Hepatocyte (in vitro differentiated cells): Measurements from ENCODE around the gene CFB. TPM values are rescaled to one million over a fixed set of nuclear protein-coding genes. Genes with fewer than 3 reads are reported as not detected.
"Not testable (repeated sequence)": the region's sequence is repeated elsewhere in the genome, so short reads cannot be mapped to it uniquely, and the experiment has no call there.

ENCODE experiments used
- DNase-seq: peaks from one replicate; pipeline ENCODE4 v3.0.0-alpha.2; 2016; ENCODE audit warnings: low spot score
- H2AFZ ChIP-seq: fragments of 200-600 bp; sonication (generic); 2 replicates; pipeline ENCODE4 v1.6.0; 2016; ENCODE audit warnings: antibody characterized with exemption, mild to moderate bottlenecking
- H3K27ac ChIP-seq: fragments of 200-600 bp; sonication (generic); 2 replicates; pipeline ENCODE4 v1.5.1; 2016; ENCODE audit warnings: mild to moderate bottlenecking
- H3K27me3 ChIP-seq: fragments of 200-600 bp; sonication (generic); 2 replicates; pipeline ENCODE4 v1.6.1; 2016
- H3K36me3 ChIP-seq: fragments of 200-600 bp; sonication (generic); replicated peaks from 2 replicates; pipeline ENCODE4 v1.5.1; 2016; ENCODE audit warnings: low read depth; ENCODE audit not compliant: insufficient read depth
- H3K4me1 ChIP-seq: fragments of 200-600 bp; sonication (generic); 2 replicates; pipeline ENCODE4 v1.5.1; 2016; ENCODE audit warnings: mild to moderate bottlenecking, moderate library complexity; ENCODE audit not compliant: insufficient read depth
- H3K4me2 ChIP-seq: fragments of 200-600 bp; sonication (generic); 2 replicates; pipeline ENCODE4 v1.6.0; 2016
- H3K4me3 ChIP-seq: fragments of 200-600 bp; sonication (generic); 2 replicates; pipeline ENCODE4 v1.5.1; 2016; ENCODE audit warnings: mild to moderate bottlenecking
- H3K79me2 ChIP-seq: fragments of 200-600 bp; sonication (generic); 2 replicates; pipeline ENCODE4 v1.6.0; 2017; ENCODE audit warnings: mild to moderate bottlenecking
- H3K9me2 ChIP-seq: fragments of 200-600 bp; sonication (generic); replicated peaks from 2 replicates; pipeline ENCODE4 v1.6.0; 2017; ENCODE audit warnings: mild to moderate bottlenecking; ENCODE audit not compliant: insufficient read depth
- H3K9me3 ChIP-seq: fragments of 200-600 bp; sonication (generic); 2 replicates; pipeline ENCODE4 v1.5.1; 2016; ENCODE audit warnings: low read depth, mild to moderate bottlenecking
- H4K20me1 ChIP-seq: fragments of 200-600 bp; sonication (generic); 2 replicates; pipeline ENCODE4 v1.6.0; 2016; ENCODE audit warnings: mild to moderate bottlenecking; ENCODE audit not compliant: insufficient read depth, poor library complexity, severe bottlenecking
- CTCF ChIP-seq: fragments of 200-600 bp; sonication (generic); IDR thresholded peaks from 2 replicates; pipeline ENCODE4 v1.5.1; 2016; ENCODE audit warnings: antibody characterized with exemption, mild to moderate bottlenecking; ENCODE audit not compliant: poor library complexity
- EZH2 ChIP-seq: fragments of 200-600 bp; sonication (generic); IDR thresholded peaks from 2 replicates; pipeline ENCODE4 v1.6.1; 2016; ENCODE audit warnings: antibody characterized with exemption, mild to moderate bottlenecking, borderline replicate concordance
- EZH2phosphoT487 ChIP-seq: fragments of 200-600 bp; sonication (generic); IDR thresholded peaks from one replicate; pipeline ENCODE4 v1.6.1; 2018; ENCODE audit warnings: antibody characterized with exemption, mild to moderate bottlenecking, low read depth, moderate library complexity; ENCODE audit not compliant: unreplicated experiment, severe bottlenecking
- WGBS: methylation state at CpG from one replicate; pipeline ENCODE4 v1.1.6; 2016; ENCODE audit warnings: low lambda C conversion rate; ENCODE audit errors: missing lambda C conversion rate; 5-methylcytosine and 5-hydroxymethylcytosine counted together
- polyA plus RNA-seq: library from polyadenylated mRNA; unstranded; fragments of >200 nt; fragmentation: Nextera tagmentation; extraction: Ambion mirVana; gene quantifications from 2 replicates; pipeline ENCODE4 v1.2.1, GENCODE V29; 2016
- total RNA-seq: library from RNA; depleted of rRNA; stranded (reverse); fragments of >200 nt; gene quantifications from 2 replicates; pipeline ENCODE4 v1.2.3, GENCODE V29; 2014

Gene CFB
- total and polyA plus RNA-seq, 2 experiments from 2014 or later: 190 to 349 TPM

- 32% methylated on average over 4 of the region's 4 CpGs for WGBS
- Histone ChIP-seq H3K4me3 (no peak overlapping the region), H3K4me2 (no peak overlapping the region), H4K20me1 (no peaks in the 10 kb centered on the region), H3K79me2 (no peaks in the 10 kb centered on the region), H3K27ac (no peak overlapping the region), H3K27me3 (no peaks in the 10 kb centered on the region), H3K36me3 (no peaks in the 10 kb centered on the region), H3K4me1 (peaks cover 12% of the 10 kb centered on the region), H2AFZ (no peak overlapping the region), H3K9me3 (no peaks in the 10 kb centered on the region), H3K9me2 (no peaks in the 10 kb centered on the region)
- DNase-seq: no peak
- TF ChIP-seq EZH2phosphoT487 (no peak), CTCF (no peak), EZH2 (no peak)
Measured at GRCh38 chr6:31906122-31906521, 39.8 kb upstream of the CFB start.

GRCh38 chr6:31906727-31907126 is 39.2 kb upstream of the CFB start:
- H3K79me2 ChIP-seq, DNase-seq, H3K4me3 ChIP-seq, H3K27ac ChIP-seq, H3K27me3 ChIP-seq, H2AFZ ChIP-seq, H4K20me1 ChIP-seq, H3K9me3 ChIP-seq, H3K4me2 ChIP-seq, H3K36me3 ChIP-seq, H3K9me2 ChIP-seq: not testable (repeated sequence)
- WGBS: 81% methylated on average over 8 of the region's 8 CpGs
- H3K4me1 ChIP-seq: peaks cover 10% of the 10 kb centered on the region

GRCh38 chr6:31907158-31907813 is 38.6 kb upstream of the CFB start:
- 70% methylated on average over 7 of the region's 7 CpGs for WGBS
- Histone ChIP-seq H3K9me2 (no peaks in the 10 kb centered on the region), H3K27ac (no peak overlapping the region), H3K36me3 (no peaks in the 10 kb centered on the region), H3K27me3 (no peaks in the 10 kb centered on the region), H3K4me2 (no peak overlapping the region), H3K79me2 (no peaks in the 10 kb centered on the region), H3K9me3 (no peaks in the 10 kb centered on the region), H3K4me3 (no peak overlapping the region), H2AFZ (no peak overlapping the region), H3K4me1 (peaks cover 10% of the 10 kb centered on the region), H4K20me1 (no peaks in the 10 kb centered on the region)
- TF ChIP-seq CTCF (no peak), EZH2 (no peak), EZH2phosphoT487 (no peak)
- DNase-seq: no peak

- not testable (repeated sequence) for H2AFZ ChIP-seq, H3K4me3 ChIP-seq, H4K20me1 ChIP-seq, H3K27me3 ChIP-seq, DNase-seq, H3K9me3 ChIP-seq, H3K4me2 ChIP-seq, H3K9me2 ChIP-seq, H3K79me2 ChIP-seq, H3K36me3 ChIP-seq, H3K27ac ChIP-seq, H3K4me1 ChIP-seq
- 86% methylated on average over 5 of the region's 5 CpGs for WGBS
Measured at GRCh38 chr6:31908255-31908654, 37.6 kb upstream of the CFB start.
